Measurements from ENCODE around the gene ZNRF3.

DNA sequence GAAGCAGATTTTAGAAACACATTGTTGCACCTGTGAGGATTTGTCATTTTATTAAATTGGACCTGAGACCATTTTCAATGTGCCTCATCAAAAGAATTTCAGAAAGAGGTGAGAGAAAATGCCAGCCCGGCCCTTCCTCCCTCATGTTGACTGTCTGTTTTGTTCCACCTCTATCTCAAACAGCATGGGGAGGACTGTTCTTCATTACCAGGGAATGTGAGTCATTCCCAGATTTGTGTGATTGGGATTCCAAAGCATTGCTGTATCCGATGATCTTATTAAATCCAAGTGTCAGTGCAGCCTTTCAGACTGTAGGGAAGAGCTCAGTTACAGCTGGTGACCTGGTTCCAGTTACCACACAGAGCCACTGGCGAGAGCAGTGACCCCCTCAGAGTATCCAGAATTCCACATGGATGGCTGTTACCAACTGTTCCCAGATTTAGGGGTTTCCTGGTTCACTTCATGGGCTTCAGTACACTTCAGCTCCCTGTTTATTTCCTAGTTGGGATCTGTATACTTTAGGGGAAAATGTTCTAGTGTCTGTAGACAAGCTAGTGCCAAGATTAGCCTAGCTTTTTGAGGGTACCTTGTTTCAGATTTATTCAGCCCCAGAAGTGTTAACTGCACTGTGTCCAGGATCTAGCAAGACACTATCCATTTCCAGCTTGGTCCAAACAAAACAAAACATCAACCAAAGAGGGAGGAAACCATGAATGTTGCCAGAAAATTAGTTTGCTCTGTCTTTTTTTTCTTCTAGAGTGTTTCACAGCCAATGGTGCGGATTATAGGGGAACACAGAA, 210.3 kb downstream of the ZNRF3 start:
- TF ChIP-seq REST (IDR thresholded peaks at IDR 0.05; ENCODE audit: insufficient read depth in 1 of 2, low read depth in 2 of 2, low read length in 2 of 2) (no peak), SIN3A (IDR thresholded peaks at IDR 0.05; ENCODE audit: borderline replicate concordance, insufficient read depth, low read length) (no peak)

Data from PFSK-1 (cell line).